K562 (cell line): Measurements from ENCODE around the gene RBM15. TPM values are rescaled to one million over a fixed set of nuclear protein-coding genes. Genes with fewer than 3 reads are reported as not detected.

ENCODE experiments used
- ADNP ChIP-seq: fragments of 200-800 bp; sonication (Bioruptor generic); IDR thresholded peaks from 2 replicates; pipeline ENCODE4 v1.6.1; 2016; ENCODE audit warnings: missing genetic modification characterization, missing compliant biosample characterization
- ATF1 ChIP-seq, 2 experiments: fragments of 450-650 bp in 1 of 2; IDR thresholded peaks; 2 replicates each; pipeline ENCODE4 v1.6.1; 2016; ENCODE audit warnings: missing compliant biosample characterization in 1 of 2, missing genetic modification characterization in 1 of 2
- FOXJ2 ChIP-seq: fragments of 200-800 bp; sonication (Bioruptor generic); IDR thresholded peaks from 2 replicates; pipeline ENCODE4 v1.6.1; 2016; ENCODE audit warnings: missing genetic modification characterization, missing compliant biosample characterization
- ID3 ChIP-seq, 2 experiments: fragments of 250-450 bp in 1 of 2; fragments of 450-650 bp in 1 of 2; sonication (Bioruptor Pico) in 1 of 2; IDR thresholded peaks; 2 replicates each; pipeline versions ENCODE4 v1.6.1 to v1.8.0; 2016 to 2021; ENCODE audit warnings: mild to moderate bottlenecking in 2 of 2, moderate library complexity in 2 of 2, missing compliant biosample characterization in 1 of 2, missing genetic modification characterization in 1 of 2
- NFE2 ChIP-seq: IDR thresholded peaks from 2 replicates; pipeline ENCODE4 v1.6.1; 2014; ENCODE audit warnings: antibody characterized with exemption, low read depth
- NFIX ChIP-seq: fragments of 250-450 bp; sonication (Bioruptor Pico); IDR thresholded peaks from 2 replicates; pipeline ENCODE4 v1.4.0; 2020; ENCODE audit warnings: low read depth, mild to moderate bottlenecking, moderate library complexity
- NR2C2 ChIP-seq, 2 experiments: fragments of 200-800 bp in 1 of 2; sonication (Bioruptor generic) in 1 of 2; sonication (generic) in 1 of 2; formaldehyde crosslinking in 1 of 2; IDR thresholded peaks; 2 replicates each; pipeline versions ENCODE4 v1.6.1 to v1.8.0; 2016 to 2022; ENCODE audit warnings: mild to moderate bottlenecking in 1 of 2, missing compliant biosample characterization in 1 of 2, missing genetic modification characterization in 1 of 2, missing genetic modification reagents in 1 of 2
- PATZ1 ChIP-seq: fragments of 250-450 bp; sonication (Bioruptor Pico); IDR thresholded peaks from 2 replicates; pipeline ENCODE4 v1.5.0; 2020; ENCODE audit warnings: mild to moderate bottlenecking, borderline replicate concordance
- PURB ChIP-seq: sonication (generic); formaldehyde crosslinking; IDR thresholded peaks from 2 replicates; pipeline ENCODE4 v1.9.0; 2021; ENCODE audit warnings: low read depth, mild to moderate bottlenecking, missing genetic modification reagents
- SRSF7 ChIP-seq: fragments of 200-400 bp; formaldehyde crosslinking; optimal IDR thresholded peaks from 2 replicates; pipeline ENCODE3; 2017; ENCODE audit warnings: mild to moderate bottlenecking, low read depth, low read length
- TAF15 ChIP-seq: fragments of 200-400 bp; formaldehyde crosslinking; IDR thresholded peaks from 2 replicates; pipeline ENCODE4 v1.6.1; 2017; ENCODE audit warnings: mild to moderate bottlenecking, low read depth, low read length, moderate library complexity
- TEAD4 ChIP-seq, 2 experiments: sonication (generic) in 1 of 2; formaldehyde crosslinking in 1 of 2; IDR thresholded peaks; 2 replicates each; pipeline versions ENCODE4 v1.6.1 to v1.8.0; 2012 to 2022; ENCODE audit warnings: borderline replicate concordance in 1 of 2, inconsistent platforms in 1 of 2, low read length in 1 of 2, mild to moderate bottlenecking in 1 of 2, missing genetic modification reagents in 1 of 2
- ZBTB49 ChIP-seq: sonication (generic); formaldehyde crosslinking; IDR thresholded peaks from 2 replicates; pipeline ENCODE4 v1.8.0; 2022; ENCODE audit warnings: missing genetic modification reagents, mild to moderate bottlenecking, borderline replicate concordance
- ZBTB7A ChIP-seq: IDR thresholded peaks from 2 replicates; pipeline ENCODE4 v1.6.1; 2011; ENCODE audit warnings: low read depth, mild to moderate bottlenecking, low read length, moderate library complexity, borderline replicate concordance; ENCODE audit not compliant: control insufficient read depth
- ZNF324 ChIP-seq: fragments of 250-450 bp; sonication (Bioruptor Pico); IDR thresholded peaks from 2 replicates; pipeline ENCODE4 v1.4.0; 2020; ENCODE audit warnings: mild to moderate bottlenecking
- ZNF398 ChIP-seq: fragments of 250-450 bp; sonication (Bioruptor Pico); IDR thresholded peaks from 2 replicates; pipeline ENCODE4 v1.8.0; 2021; ENCODE audit warnings: moderate library complexity, mild to moderate bottlenecking, inconsistent platforms
- ZNF507 ChIP-seq: conservative IDR thresholded peaks from 2 replicates; pipeline ENCODE4 v1.6.1; 2017; ENCODE audit warnings: missing genetic modification characterization, missing compliant biosample characterization
- ZNF764 ChIP-seq: fragments of 250-450 bp; sonication (Bioruptor Pico); IDR thresholded peaks from 2 replicates; pipeline ENCODE4 v1.4.0; 2020; ENCODE audit warnings: low read depth, mild to moderate bottlenecking, moderate library complexity
- polyA plus RNA-seq, 8 experiments: library from polyadenylated mRNA; depleted of rRNA in 4 of 8; stranded (reverse) in 5 of 8; unstranded in 3 of 8; fragments of >200 nt; fragmentation: Nextera tagmentation in 2 of 8; fragmentation: Illumina TruSeq in 1 of 8; extraction: Ambion mirVana in 2 of 8; extraction: Trizol in 1 of 8; gene quantifications; 2 replicates each; pipeline versions ENCODE4 v1.2.1 to v1.2.3, GENCODE V29; 2011 to 2014; ENCODE audit warnings: inconsistent platforms in 1 of 8, missing spikeins in 1 of 8
- total RNA-seq, 7 experiments: library from RNA; depleted of rRNA in 6 of 7; stranded (reverse); fragments of >200 nt in 6 of 7; fragmentation: Illumina TruSeq in 2 of 7; extraction: Trizol in 2 of 7; gene quantifications; 2 replicates each; pipeline versions ENCODE4 v1.2.1 to v1.2.3, GENCODE V29; 2011 to 2021; ENCODE audit warnings: low replicate concordance in 1 of 7

RBM15 gene
- total and polyA plus RNA-seq, 9 of the 15 experiments (the other 6 are each of a cell fraction or from before 2014, with no cell fraction given), result 2.4 to 63.4 (median 28.2) TPM

- TF ChIP-seq NR2C2 (CRISPR knock-in tag; IDR thresholded peaks at IDR 0.05) (peak; percentile 41; the same call in 1 of the 2 replicates), NR2C2 (tag; IDR thresholded peaks at IDR 0.05) (no peak), ID3 (CRISPR knock-in tag; IDR thresholded peaks at IDR 0.05) (no peak), ID3 (tag; IDR thresholded peaks at IDR 0.05) (no peak), ZNF507 (tag) (no peak), ATF1 (CRISPR knock-in tag; IDR thresholded peaks at IDR 0.05) (no peak), ATF1 (tag; IDR thresholded peaks at IDR 0.05) (no peak), PURB (CRISPR knock-in tag) (no peak), ZNF324 (no peak), TEAD4 (IDR thresholded peaks at IDR 0.05; ENCODE audit: low read length) (peak; percentile 32; the same call in 1 of the 2 replicates), TEAD4 (CRISPR knock-in tag; IDR thresholded peaks at IDR 0.05; ENCODE audit: borderline replicate concordance) (no peak), ZBTB7A (peak; percentile 45; the same call in 1 of the 2 replicates), PATZ1 (CRISPR knock-in tag) (no peak), NFE2 (no peak), NFIX (CRISPR knock-in tag) (no peak), TAF15 (no peak), ZNF764 (CRISPR knock-in tag) (no peak), FOXJ2 (tag) (no peak), ADNP (tag) (no peak), SRSF7 (no peak), ZBTB49 (CRISPR knock-in tag) (no peak), ZNF398 (CRISPR knock-in tag) (no peak)
These were observed 430 bp downstream of the RBM15 start (continued) for GRCh38 chr1:110339407-110340206.
